Epithelial cell of proximal tubule (primary cell): ENCODE data around the gene ODR4. TPM values are rescaled to one million over a fixed set of nuclear protein-coding genes. Genes with fewer than 3 reads are reported as not detected.
A peak's percentile ranks its signal among the peaks of the same experiment; 100 is the strongest.
"Not testable (repeated sequence)": the region's sequence is repeated elsewhere in the genome, so short reads cannot be mapped to it uniquely, and the experiment has no call there.

Source experiments
- DNase-seq: peaks from one replicate; pipeline ENCODE4 v3.0.0-alpha.2; 2011; ENCODE audit warnings: low read depth
- H3K4me3 ChIP-seq: 2 replicates; pipeline ENCODE4 v1.5.1; 2011; ENCODE audit warnings: low read depth, mild to moderate bottlenecking, low read length
- total RNA-seq: library from RNA; depleted of rRNA; stranded (reverse); fragments of >200 nt; gene quantifications from 2 replicates; pipeline ENCODE4 v1.2.3, GENCODE V29; 2015
- TF ChIP-seq, protein P1 (sequence below): conservative IDR thresholded peaks from 2 replicates; pipeline ENCODE4 v1.5.1; 2012; ENCODE audit warnings: low read depth, mild to moderate bottlenecking, low read length

Gene ODR4
- total RNA-seq, 1 donor from 2014 or later: 8.9 TPM

DNA sequence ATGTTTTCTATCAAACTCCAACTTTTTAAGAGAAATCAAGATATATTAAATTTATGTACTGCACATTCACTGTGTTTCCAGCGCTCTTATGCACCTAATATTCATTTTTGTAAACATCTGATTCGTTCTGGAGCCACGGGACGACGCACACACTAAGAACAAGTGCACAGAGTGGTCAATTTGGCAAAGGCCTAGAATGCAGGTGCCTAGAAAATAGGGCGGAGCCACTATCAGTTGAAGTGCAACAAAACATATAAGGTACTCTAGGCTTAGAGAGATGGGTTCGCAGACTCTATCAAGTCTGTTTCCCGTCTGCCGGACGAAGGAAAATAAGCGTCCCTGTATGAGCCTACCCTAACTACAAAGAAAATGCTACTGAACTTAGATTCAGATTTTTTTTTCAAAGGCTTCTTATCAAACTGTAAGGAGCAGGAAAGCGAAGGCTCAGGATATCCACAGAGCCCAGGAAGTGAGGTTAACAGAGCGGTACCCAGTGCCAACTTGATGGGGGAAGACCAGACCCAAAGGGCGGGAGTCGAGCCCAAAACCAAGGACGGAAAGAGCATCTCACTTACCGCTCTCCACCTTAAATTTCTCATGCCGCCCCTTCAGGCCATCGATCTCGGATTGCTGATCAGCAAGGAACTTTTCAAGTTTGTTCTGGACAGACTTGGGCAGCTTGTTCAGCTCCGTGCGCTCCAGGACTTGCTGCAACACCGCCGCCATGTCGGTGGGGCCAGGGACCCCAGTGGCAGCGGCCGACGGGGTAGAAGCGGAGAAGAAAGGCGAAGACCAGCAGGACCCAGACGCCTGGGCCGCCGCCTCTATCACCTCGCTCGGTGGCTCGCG lies 1.1 kb upstream of the ODR4 start:
- DNase-seq: no peak
- H3K4me3 ChIP-seq: peak overlapping the region; percentile 94
- TF ChIP-seq, protein P1, sequence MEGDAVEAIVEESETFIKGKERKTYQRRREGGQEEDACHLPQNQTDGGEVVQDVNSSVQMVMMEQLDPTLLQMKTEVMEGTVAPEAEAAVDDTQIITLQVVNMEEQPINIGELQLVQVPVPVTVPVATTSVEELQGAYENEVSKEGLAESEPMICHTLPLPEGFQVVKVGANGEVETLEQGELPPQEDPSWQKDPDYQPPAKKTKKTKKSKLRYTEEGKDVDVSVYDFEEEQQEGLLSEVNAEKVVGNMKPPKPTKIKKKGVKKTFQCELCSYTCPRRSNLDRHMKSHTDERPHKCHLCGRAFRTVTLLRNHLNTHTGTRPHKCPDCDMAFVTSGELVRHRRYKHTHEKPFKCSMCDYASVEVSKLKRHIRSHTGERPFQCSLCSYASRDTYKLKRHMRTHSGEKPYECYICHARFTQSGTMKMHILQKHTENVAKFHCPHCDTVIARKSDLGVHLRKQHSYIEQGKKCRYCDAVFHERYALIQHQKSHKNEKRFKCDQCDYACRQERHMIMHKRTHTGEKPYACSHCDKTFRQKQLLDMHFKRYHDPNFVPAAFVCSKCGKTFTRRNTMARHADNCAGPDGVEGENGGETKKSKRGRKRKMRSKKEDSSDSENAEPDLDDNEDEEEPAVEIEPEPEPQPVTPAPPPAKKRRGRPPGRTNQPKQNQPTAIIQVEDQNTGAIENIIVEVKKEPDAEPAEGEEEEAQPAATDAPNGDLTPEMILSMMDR: no peak

DNA sequence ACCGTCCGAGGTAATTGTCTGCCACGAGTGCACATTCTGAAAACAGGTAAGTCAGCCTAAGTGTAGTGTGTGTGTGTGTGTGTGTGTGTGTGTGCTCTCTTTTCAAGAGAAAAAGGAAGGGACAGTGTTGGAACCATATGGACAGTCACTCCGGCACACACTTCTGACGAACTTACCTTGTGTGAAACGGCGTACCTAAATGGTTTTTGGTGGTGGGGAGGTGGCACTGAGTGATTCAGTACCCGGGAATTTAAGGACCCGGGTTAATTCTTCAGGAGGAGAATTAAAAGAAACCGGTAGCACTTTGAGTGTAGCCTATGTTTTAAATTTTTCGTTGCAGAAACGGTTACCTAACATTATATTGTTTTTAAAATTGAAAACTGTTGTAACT lies 286 bp downstream of the ODR4 start:
- H3K4me3 ChIP-seq: peak overlapping the region; percentile 94
- DNase-seq: no peak
- TF ChIP-seq, protein P1: no peak

DNA sequence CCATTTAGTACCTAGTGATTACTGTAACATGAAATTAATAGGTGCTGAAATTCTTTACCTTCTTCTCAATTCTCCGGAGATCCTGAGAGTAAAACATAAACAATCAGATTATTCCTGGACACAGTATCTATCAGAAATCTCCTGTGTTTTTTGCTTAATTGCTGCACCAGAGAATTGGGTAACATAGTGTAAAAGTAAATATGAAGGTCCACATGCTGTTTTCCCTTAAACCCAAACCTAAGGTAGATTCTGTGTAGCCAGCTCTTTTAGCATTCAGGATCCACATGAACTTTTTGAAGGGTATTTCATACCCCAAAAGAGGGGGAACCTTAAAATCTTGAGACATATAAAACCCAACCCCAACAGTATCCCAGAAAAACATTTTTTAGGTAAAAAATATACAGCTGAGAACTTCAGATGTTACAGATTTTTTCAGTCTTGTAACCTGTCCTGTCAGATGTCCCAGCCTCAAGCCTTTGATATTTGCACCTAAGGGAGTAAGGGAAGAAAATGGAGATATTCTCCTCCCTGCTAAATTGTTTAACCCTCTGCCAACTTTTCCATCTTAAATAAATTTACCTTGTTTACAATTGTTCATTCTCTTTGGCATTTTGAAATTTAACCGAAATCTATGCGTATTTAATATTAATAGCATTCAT lies 11.2 kb downstream of the ODR4 start:
- TF ChIP-seq, protein P1: no peak
- no peak overlapping the region for H3K4me3 ChIP-seq
- DNase-seq: no peak

- TF ChIP-seq, protein P1: no peak
- DNase-seq: no peak
- no peak overlapping the region for H3K4me3 ChIP-seq
Observed at GRCh38 chr1:186390925-186391324, 15.3 kb downstream of the ODR4 start.

DNA sequence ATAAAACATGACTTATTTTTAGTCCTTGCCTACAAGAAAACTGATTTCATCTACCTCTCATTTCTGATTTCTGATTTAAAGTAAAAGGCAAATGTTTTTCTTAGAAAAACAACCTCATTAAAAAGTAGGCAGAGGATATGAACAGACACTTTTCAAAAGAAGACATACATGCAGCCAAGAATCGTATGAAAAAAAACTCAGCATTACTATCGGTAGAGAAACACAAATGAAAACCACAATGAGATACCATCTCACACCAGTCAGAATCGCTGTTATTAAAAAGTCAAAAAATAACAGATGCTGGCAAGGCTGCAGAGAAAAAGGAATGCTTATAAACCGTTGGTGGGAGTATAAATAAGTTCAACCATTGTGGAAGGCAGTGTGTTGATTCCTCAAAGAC lies 16.2 kb downstream of the ODR4 start:
- TF ChIP-seq, protein P1: no peak
- DNase-seq: no peak
- H3K4me3 ChIP-seq: no peak overlapping the region

- H3K4me3 ChIP-seq, DNase-seq: not testable (repeated sequence)
Observed at GRCh38 chr1:186392711-186393110, 17.1 kb downstream of the ODR4 start.

DNA sequence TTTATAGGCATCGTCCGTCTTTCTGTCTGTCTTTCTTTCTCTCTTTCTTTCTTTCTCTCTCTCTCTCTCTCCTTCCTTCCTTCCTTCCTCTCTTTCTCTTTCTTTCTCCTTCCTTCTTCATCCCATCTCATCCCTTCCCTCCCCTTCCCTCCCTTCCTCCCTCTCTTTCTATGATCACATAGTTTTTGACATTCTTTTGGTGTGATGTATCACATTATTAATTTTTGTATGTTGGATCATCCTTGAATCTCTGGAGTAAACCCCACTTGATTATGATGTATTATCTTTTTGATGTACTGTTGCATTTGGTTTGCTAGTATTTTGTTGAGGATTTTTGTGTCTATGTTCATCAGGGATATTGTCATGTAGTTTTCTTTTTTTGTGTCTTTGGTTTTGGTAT lies 25.8 kb downstream of the ODR4 start:
- not testable (repeated sequence) for DNase-seq, H3K4me3 ChIP-seq

GRCh38 chr1:186403632-186404031 lies 28.0 kb downstream of the ODR4 start:
- TF ChIP-seq, protein P1: no peak
- no peak for DNase-seq
- no peak overlapping the region for H3K4me3 ChIP-seq
